Measurements from ENCODE around the gene CFAP47.
A peak's percentile ranks its signal among the peaks of the same experiment; 100 is the strongest.
"Not testable (repeated sequence)": the region's sequence is repeated elsewhere in the genome, so short reads cannot be mapped to it uniquely, and the experiment has no call there.

Gene CFAP47

GRCh38 chrX:36234840-36235528 lies 315.4 kb downstream of the CFAP47 start:
- DNase-seq, result not testable (repeated sequence)

- no peak for DNase-seq
Observed at GRCh38 chrX:36241397-36241796, 321.9 kb downstream of the CFAP47 start.

DNA sequence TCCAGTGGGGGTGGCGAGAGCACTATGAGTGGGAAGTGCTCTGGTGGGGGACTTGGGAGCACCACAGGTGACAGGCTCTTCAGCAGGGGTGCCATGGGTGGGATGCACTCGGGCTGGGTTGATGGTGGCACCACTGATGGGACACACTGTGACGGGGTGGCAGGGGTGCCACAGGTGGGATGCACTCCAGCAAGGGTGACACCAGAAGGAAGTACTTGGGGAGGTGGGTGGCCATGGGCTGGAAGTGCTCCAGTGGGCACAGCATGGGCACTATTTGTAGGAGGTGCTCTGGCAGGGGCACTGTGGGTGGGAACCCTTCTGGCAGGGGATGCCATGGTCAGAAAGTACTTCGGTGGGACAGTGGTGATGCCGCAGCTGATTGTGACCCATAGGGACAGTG lies 346.6 kb downstream of the CFAP47 start:
- DNase-seq, result no peak

GRCh38 chrX:36310136-36310535 lies 390.6 kb downstream of the CFAP47 start:
- no peak for DNase-seq

- no peak for DNase-seq
Observed at GRCh38 chrX:36314303-36314702, 394.8 kb downstream of the CFAP47 start.

DNA sequence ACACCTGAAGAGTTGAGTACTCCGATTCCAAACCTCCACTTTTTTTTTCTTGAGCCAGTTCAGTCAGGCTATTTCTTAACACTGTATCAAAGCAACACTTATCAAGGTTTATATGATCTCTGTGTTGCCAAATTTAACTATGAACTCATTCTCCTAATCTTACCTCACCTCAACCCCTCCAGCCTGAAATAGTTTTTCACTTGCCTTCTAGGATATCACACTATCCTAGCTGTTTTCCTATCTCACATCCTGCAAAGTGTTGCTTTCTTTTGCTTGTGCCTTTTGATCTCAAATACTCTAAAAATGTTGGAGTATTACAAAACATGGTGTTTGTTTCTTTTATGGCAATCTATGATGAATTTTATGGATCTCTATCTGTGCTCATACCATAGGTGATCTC lies 415.0 kb downstream of the CFAP47 start:
- no peak for DNase-seq

DNA sequence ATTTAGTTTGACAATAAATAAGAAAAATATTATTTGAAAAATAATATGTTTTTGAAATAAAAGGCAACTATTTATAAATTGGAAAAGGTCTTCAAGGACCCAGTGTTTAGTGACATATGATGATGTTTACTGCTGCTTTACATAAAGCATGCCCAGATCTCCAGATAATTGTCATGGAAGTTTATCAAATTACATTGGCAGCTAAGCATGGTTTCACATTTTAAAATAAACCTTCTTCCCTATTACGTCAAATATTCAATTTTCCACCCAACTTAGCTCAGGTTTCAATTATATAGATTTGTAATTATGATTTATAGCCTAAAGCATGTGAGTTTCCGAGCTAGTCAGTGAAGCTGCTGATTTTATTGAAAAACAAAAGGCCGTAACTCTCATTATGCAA lies 417.2 kb downstream of the CFAP47 start:
- DNase-seq, result no peak

DNA sequence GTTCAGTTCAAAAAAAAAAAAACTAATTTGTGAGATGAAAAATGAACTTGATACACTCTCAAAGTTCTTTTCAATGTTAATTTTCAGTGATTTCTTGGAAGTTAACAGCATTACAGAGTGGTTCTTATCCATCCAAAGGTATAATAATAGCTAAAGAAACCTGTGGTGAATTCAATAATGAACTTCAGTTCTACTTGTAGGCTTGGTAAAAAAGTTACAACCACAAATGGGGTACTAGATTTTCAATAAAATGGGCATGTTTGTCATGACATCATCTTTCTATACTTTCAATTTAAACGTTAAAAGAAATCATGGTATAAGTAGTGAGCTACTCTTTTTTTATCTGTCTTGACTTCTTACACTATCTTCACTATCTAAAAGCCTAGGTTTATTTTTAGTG lies 424.8 kb downstream of the CFAP47 start:
- no peak for DNase-seq

DNA sequence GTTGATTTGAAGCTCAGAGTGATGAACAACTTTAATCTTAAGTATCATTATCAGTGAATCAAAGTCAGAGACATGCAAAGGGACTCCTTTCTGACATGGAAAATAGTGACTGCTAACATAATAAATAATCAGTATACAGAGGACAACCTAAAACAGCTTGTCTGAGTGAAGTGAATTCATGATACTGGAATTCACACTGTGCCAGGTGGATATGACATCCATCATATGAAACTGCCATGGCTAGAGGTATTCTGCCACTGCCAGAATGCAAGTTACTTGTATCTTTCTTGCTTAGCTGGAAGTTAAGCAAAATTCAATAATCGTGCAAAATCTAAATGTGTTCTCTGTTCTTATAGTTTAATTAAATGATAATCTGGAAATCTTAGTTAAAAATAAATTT lies 429.0 kb downstream of the CFAP47 start:
- no peak for DNase-seq

- DNase-seq, result no peak
Observed at GRCh38 chrX:36357855-36358254, 438.3 kb downstream of the CFAP47 start.

DNA sequence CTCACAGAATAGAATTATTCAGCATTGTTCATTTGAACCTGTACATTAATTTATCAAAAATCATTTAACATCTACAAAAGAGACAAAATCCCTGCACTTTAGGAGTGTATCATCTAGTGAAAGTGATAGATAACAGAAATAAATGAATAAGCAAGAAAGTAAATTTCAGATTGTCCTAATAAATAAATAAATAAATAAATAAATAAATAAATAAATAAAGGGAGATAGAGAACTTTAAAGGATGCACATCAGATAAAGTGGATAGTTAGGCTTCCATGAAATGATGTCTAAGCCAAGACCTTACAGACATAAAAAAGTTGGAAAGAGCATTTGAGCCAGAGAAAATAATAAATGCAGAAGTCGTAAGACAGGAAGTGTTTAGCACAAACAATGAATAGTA lies 444.7 kb downstream of the CFAP47 start:
- DNase-seq, result no peak

DNA sequence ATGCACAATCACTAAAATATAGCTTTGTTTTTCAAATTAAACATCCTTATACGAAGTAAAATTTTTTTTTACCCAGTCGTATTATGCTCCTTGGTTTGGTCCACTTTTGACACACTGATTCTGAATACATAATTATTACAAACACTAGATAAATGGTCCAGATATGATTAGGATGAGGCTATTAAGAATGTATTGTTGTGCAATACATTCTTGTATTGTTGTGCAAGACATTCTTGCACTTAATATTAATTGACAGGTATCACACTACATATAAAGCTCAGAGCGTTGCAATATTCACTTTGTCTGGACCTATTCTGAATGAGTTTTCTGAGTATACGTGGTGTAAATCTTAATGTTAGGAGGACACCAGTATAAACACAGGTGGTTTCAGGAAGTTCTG lies 464.0 kb downstream of the CFAP47 start:
- no peak for DNase-seq

- DNase-seq, result no peak
Observed at GRCh38 chrX:36388901-36389300, 469.4 kb downstream of the CFAP47 start.

GRCh38 chrX:36401774-36402173 lies 482.2 kb downstream of the CFAP47 start:
- no peak for DNase-seq

GRCh38 chrX:36407836-36408235 lies 488.3 kb downstream of the CFAP47 start:
- peak; percentile 4 for DNase-seq

GRCh38 chrX:36414056-36414455 lies 494.5 kb downstream of the CFAP47 start:
- DNase-seq, result no peak

GRCh38 chrX:36422368-36422767 lies 502.8 kb downstream of the CFAP47 start:
- no peak for DNase-seq

GRCh38 chrX:36431819-36432218 lies 512.3 kb downstream of the CFAP47 start:
- DNase-seq, result no peak

GRCh38 chrX:36434522-36434921 lies 515.0 kb downstream of the CFAP47 start:
- no peak for DNase-seq
